Vagina (tissue), 2 donors: ENCODE data around the gene PLA2G2A. TPM values are rescaled to one million over a fixed set of nuclear protein-coding genes. Genes with fewer than 3 reads are reported as not detected.
"Not testable (repeated sequence)": the region's sequence is repeated elsewhere in the genome, so short reads cannot be mapped to it uniquely, and the experiment has no call there.

ENCODE experiments used
- DNase-seq, 2 donors: peaks; one replicate each; pipeline ENCODE4 v3.0.0-alpha.2; 2017; ENCODE audit errors: extremely low spot score in 2 of 2
- H3K27ac ChIP-seq: fragments of 200-600 bp; sonication (generic); one replicate; pipeline ENCODE4 v1.5.1; 2019
- H3K27me3 ChIP-seq: fragments of 200-600 bp; sonication (generic); one replicate; pipeline ENCODE4 v1.5.1; 2019
- H3K36me3 ChIP-seq, 2 donors: fragments of 200-600 bp; sonication (generic); one replicate each; pipeline ENCODE4 v1.5.1; 2017 to 2019
- H3K4me1 ChIP-seq: fragments of 200-600 bp; sonication (generic); one replicate; pipeline ENCODE4 v1.5.1; 2019
- H3K4me3 ChIP-seq, 2 donors: fragments of 200-600 bp; sonication (generic); 1 replicate in 1 of 2; 2 replicates in 1 of 2; pipeline ENCODE4 v1.5.1; 2016 to 2019
- H3K9me3 ChIP-seq: fragments of 200-600 bp; sonication (generic); one replicate; pipeline ENCODE4 v1.5.1; 2019
- POLR2A ChIP-seq, 2 donors: fragments of 450-650 bp; IDR thresholded peaks; one replicate each; pipeline ENCODE4 v1.6.1; 2017; ENCODE audit warnings: antibody characterized with exemption in 2 of 2, mild to moderate bottlenecking in 2 of 2, moderate library complexity in 2 of 2
- POLR2AphosphoS5 ChIP-seq, 2 donors: sonication (generic); formaldehyde crosslinking; IDR thresholded peaks; one replicate each; pipeline ENCODE4 v1.9.0; 2017; ENCODE audit warnings: antibody characterized with exemption in 2 of 2, mild to moderate bottlenecking in 2 of 2, low read depth in 1 of 2; ENCODE audit not compliant: insufficient read depth in 1 of 2
- intact Hi-C: fragments of 100-400 bp; cut with DNase I; formaldehyde crosslinking; loops from one replicate; pipeline ENCODE4 v1.15.1; 2023
- total RNA-seq: library from RNA; depleted of rRNA; stranded (reverse); fragments of >200 nt; gene quantifications from one replicate; pipeline ENCODE4 v1.2.3, GENCODE V29; 2016
- TF ChIP-seq, protein P1 (sequence below), 3 experiments: fragments of 450-650 bp in 2 of 3; fragments of 200-600 bp in 1 of 3; sonication (generic) in 1 of 3; IDR thresholded peaks; one replicate each; pipeline ENCODE4 v1.5.1; 2017 to 2019; ENCODE audit warnings: antibody characterized with exemption in 3 of 3, mild to moderate bottlenecking in 2 of 3, moderate library complexity in 2 of 3

The PLA2G2A gene
- total RNA-seq, 1 donor from 2014 or later: 515 TPM

DNA sequence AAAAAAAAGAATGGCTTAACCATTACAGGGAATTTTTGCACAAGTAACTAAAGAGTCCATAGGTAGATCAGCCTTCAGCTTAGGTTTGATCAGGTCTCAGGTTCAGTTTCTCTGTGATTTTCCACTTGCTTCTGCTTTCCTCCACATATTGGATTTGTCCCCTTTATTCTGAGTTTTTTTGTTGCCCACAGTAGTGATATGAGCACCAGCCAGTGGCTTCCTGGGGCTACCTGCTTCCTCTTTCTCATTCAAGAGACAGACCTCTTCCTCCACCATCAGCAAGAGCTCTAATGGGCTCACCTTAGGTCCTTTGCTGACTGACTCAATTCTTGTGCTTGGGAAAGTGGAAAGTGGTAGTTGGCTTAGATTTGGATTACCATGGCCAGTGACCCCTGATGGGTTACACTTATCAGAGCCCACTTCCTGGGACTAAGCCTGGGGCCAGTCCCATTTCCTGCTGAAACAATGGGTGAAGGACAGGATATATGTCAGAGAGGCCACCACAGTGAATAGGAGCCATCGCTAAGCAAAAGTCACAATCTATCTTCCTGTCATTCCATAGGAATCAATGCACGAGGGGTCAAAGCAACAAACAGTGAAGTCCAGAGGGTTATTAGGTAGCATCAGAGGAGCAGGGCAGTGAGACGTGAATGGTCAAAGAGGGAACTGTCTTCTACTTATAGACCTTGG is 43.2 kb downstream of the PLA2G2A start:
- H3K27ac ChIP-seq: no peak overlapping the region
- TF ChIP-seq POLR2AphosphoS5 (IDR thresholded peaks at IDR 0.05; ENCODE audit: insufficient read depth in 1 of 2, low read depth in 1 of 2) (no peak), POLR2A (IDR thresholded peaks at IDR 0.05) (no peak)
- TF ChIP-seq, protein P1, sequence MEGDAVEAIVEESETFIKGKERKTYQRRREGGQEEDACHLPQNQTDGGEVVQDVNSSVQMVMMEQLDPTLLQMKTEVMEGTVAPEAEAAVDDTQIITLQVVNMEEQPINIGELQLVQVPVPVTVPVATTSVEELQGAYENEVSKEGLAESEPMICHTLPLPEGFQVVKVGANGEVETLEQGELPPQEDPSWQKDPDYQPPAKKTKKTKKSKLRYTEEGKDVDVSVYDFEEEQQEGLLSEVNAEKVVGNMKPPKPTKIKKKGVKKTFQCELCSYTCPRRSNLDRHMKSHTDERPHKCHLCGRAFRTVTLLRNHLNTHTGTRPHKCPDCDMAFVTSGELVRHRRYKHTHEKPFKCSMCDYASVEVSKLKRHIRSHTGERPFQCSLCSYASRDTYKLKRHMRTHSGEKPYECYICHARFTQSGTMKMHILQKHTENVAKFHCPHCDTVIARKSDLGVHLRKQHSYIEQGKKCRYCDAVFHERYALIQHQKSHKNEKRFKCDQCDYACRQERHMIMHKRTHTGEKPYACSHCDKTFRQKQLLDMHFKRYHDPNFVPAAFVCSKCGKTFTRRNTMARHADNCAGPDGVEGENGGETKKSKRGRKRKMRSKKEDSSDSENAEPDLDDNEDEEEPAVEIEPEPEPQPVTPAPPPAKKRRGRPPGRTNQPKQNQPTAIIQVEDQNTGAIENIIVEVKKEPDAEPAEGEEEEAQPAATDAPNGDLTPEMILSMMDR (IDR thresholded peaks at IDR 0.05): no peak
- no peaks in the 10 kb centered on the region for H3K27me3 ChIP-seq
- H3K4me1 ChIP-seq: no peaks in the 10 kb centered on the region
- intact Hi-C loops: no loop called here
- H3K36me3 ChIP-seq: no peaks in the 10 kb centered on the region
- no peak overlapping the region for H3K4me3 ChIP-seq
- H3K9me3 ChIP-seq: peaks cover 4% of the 10 kb centered on the region
- no peak for DNase-seq

- Histone ChIP-seq H3K4me1 (no peaks in the 10 kb centered on the region), H3K4me3 (no peak overlapping the region), H3K27me3 (no peaks in the 10 kb centered on the region), H3K36me3 (no peaks in the 10 kb centered on the region), H3K27ac (no peak overlapping the region), H3K9me3 (peaks cover 4% of the 10 kb centered on the region)
- intact Hi-C loops: no loop called here
- DNase-seq: no peak
- TF ChIP-seq POLR2AphosphoS5 (IDR thresholded peaks at IDR 0.05; ENCODE audit: insufficient read depth in 1 of 2, low read depth in 1 of 2): no peak
- TF ChIP-seq, protein P1 (IDR thresholded peaks at IDR 0.05): no peak
- no peak for TF ChIP-seq POLR2A (IDR thresholded peaks at IDR 0.05)
These were observed 45.1 kb downstream of the PLA2G2A start for GRCh38 chr1:19934336-19934735.

DNA sequence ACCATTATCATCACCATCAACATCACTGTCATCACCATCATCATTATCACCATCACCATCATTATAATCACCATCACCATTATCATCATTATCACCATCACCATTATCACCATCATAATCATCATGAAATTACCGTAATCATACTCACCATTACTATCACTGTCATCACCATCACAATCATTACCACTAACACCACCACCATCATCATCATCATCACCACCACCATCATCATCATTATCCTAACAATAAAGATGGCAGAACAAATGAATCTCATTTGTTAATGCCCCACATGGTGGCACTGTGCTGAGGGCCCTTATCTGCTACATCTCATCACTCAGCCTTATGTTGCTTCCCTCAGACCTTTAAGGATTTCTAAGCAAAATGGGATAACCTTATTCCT is 46.6 kb downstream of the PLA2G2A start:
- Histone ChIP-seq H3K4me3 (no peak overlapping the region), H3K9me3 (peaks cover 4% of the 10 kb centered on the region), H3K36me3 (no peaks in the 10 kb centered on the region), H3K4me1 (no peaks in the 10 kb centered on the region), H3K27ac (no peak overlapping the region), H3K27me3 (no peaks in the 10 kb centered on the region)
- DNase-seq: no peak
- TF ChIP-seq, protein P1 (IDR thresholded peaks at IDR 0.05): no peak
- TF ChIP-seq POLR2AphosphoS5 (IDR thresholded peaks at IDR 0.05; ENCODE audit: insufficient read depth in 1 of 2, low read depth in 1 of 2) (no peak), POLR2A (IDR thresholded peaks at IDR 0.05) (no peak)
- intact Hi-C loops: no loop called here

- DNase-seq, intact Hi-C loops, H3K4me3 ChIP-seq, H3K27ac ChIP-seq, H3K9me3 ChIP-seq, H3K36me3 ChIP-seq, H3K4me1 ChIP-seq, H3K27me3 ChIP-seq: not testable (repeated sequence)
These were observed 52.3 kb downstream of the PLA2G2A start for GRCh38 chr1:19927130-19927421.

DNA sequence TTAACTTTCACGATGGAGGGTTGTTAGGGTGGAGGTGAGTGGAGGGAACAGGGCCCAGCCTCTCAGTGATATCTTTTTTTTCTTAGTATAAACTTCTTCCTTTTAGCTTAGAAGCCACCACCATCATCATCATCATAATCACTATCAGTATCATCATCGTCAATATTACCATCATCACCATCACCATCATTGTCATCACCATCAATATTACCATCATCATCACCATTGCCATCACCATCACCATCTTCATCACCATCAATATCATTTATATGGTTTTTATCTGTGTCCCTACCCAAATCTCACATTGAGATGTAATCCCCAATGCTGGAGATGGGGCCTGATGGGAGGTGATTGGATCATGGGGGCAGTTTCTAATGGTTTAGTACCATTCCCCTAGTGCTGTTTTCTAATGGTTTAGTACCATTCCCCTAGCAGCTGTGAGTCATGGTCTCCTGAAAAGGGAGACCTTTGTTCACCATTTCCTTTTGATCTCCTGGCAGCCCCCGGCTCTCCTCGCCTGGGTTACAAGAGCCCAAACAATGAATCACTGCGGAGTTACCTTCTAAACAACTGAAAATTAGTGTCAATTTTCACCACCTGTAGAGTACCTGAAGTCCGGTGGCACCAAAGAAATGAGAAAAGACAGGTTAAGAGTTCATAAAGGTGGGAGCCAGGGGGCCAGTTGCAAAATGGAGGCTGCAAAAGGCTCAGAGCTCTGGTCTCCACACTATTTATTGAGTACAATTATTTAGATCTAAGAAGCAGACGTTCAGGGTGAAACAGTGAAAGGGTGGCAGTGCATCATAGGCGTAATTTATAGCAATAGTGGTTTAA is 52.9 kb downstream of the PLA2G2A start:
- H3K27ac ChIP-seq: no peak overlapping the region
- intact Hi-C loops: no loop called here
- DNase-seq: no peak
- no peak overlapping the region for H3K4me3 ChIP-seq
- no peaks in the 10 kb centered on the region for H3K9me3 ChIP-seq
- TF ChIP-seq POLR2AphosphoS5 (IDR thresholded peaks at IDR 0.05; ENCODE audit: insufficient read depth in 1 of 2, low read depth in 1 of 2) (no peak), POLR2A (IDR thresholded peaks at IDR 0.05) (no peak)
- TF ChIP-seq, protein P1 (IDR thresholded peaks at IDR 0.05): no peak
- no peaks in the 10 kb centered on the region for H3K27me3 ChIP-seq
- H3K36me3 ChIP-seq: no peaks in the 10 kb centered on the region
- no peaks in the 10 kb centered on the region for H3K4me1 ChIP-seq

Other genes with a start within 250 kb of the PLA2G2A start
- 28.7 TPM for gene TMCO4, start 179.7 kb downstream of the PLA2G2A start, total RNA-seq
- not detected for gene RNF186, start 164.3 kb downstream of the PLA2G2A start, total RNA-seq
- gene OTUD3, start 97.2 kb downstream of the PLA2G2A start, total RNA-seq: 4.9 TPM
- gene PLA2G2E, start 56.0 kb downstream of the PLA2G2A start, total RNA-seq: not detected
- gene PLA2G5, start 90.6 kb upstream of the PLA2G2A start, total RNA-seq: 2.7 TPM
- not detected for gene PLA2G2D, start 139.9 kb upstream of the PLA2G2A start, total RNA-seq
- not detected for gene PLA2G2F, start 159.7 kb upstream of the PLA2G2A start, total RNA-seq
- gene UBXN10, start 206.5 kb upstream of the PLA2G2A start, total RNA-seq: 0.49 TPM
- not detected for gene PLA2G2C, start 206.9 kb upstream of the PLA2G2A start, total RNA-seq